ENCODE data around the gene HOXB13. TPM values are rescaled to one million over a fixed set of nuclear protein-coding genes. Genes with fewer than 3 reads are reported as not detected.

The HOXB13 gene
- polyA plus RNA-seq, 1 donor from 2014 or later: not detected

DNA sequence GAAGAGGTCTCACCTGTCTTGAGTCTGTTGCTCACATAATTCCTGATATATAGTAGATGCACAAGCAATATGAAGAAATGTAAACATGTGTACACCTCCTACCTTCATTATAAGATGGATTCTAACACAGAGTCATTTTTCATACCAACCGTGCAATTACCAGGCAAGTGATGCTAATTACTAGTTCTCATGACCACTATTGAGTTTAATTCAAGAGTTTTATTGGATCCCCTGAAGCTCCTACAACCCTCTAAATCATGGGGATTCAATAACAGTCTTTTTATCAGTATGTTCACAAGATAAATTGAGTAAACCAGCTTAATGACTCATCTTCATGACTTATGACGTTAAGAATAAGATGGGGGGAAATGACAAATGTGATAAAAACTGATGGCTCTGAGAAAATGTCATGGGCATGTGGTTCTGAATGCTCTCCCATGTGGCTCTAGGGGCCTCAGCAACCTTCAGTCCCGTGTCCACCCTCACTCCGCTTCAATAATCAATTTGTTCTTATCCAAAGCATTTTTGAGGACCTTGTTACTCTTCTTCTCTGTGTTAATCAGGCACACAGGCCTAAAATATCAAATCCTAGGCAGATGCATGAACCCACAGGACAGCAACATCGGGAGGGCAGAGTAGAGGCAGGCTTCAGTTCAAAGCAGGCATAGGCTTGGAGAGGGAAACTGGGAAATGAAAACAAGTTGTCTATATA is 49.0 kb downstream of the HOXB13 start:
- H3K27ac ChIP-seq (ENCODE audit: low read length): no peak overlapping the region
- no peaks in the 10 kb centered on the region for H3K9me2 ChIP-seq (ENCODE audit: insufficient read depth, low read length)
- TF ChIP-seq RAD21 (conservative IDR thresholded peaks at IDR 0.05) (no peak), POLR2AphosphoS5 (IDR thresholded peaks at IDR 0.05) (no peak), MXI1 (conservative IDR thresholded peaks at IDR 0.05; ENCODE audit: poor library complexity, severe bottlenecking) (no peak), TAF1 (IDR thresholded peaks at IDR 0.05; ENCODE audit: low read depth) (no peak), EZH2 (IDR thresholded peaks at IDR 0.05; ENCODE audit: borderline replicate concordance, insufficient read depth, low read length, poor library complexity, severe bottlenecking) (no peak), SMC3 (conservative IDR thresholded peaks at IDR 0.05; ENCODE audit: poor library complexity) (no peak), EP300 (conservative IDR thresholded peaks at IDR 0.05; ENCODE audit: poor library complexity, severe bottlenecking) (no peak)
- TF ChIP-seq, protein P1, sequence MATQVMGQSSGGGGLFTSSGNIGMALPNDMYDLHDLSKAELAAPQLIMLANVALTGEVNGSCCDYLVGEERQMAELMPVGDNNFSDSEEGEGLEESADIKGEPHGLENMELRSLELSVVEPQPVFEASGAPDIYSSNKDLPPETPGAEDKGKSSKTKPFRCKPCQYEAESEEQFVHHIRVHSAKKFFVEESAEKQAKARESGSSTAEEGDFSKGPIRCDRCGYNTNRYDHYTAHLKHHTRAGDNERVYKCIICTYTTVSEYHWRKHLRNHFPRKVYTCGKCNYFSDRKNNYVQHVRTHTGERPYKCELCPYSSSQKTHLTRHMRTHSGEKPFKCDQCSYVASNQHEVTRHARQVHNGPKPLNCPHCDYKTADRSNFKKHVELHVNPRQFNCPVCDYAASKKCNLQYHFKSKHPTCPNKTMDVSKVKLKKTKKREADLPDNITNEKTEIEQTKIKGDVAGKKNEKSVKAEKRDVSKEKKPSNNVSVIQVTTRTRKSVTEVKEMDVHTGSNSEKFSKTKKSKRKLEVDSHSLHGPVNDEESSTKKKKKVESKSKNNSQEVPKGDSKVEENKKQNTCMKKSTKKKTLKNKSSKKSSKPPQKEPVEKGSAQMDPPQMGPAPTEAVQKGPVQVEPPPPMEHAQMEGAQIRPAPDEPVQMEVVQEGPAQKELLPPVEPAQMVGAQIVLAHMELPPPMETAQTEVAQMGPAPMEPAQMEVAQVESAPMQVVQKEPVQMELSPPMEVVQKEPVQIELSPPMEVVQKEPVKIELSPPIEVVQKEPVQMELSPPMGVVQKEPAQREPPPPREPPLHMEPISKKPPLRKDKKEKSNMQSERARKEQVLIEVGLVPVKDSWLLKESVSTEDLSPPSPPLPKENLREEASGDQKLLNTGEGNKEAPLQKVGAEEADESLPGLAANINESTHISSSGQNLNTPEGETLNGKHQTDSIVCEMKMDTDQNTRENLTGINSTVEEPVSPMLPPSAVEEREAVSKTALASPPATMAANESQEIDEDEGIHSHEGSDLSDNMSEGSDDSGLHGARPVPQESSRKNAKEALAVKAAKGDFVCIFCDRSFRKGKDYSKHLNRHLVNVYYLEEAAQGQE (IDR thresholded peaks at IDR 0.05; ENCODE audit: borderline replicate concordance): no peak
- TF ChIP-seq, protein P2, sequence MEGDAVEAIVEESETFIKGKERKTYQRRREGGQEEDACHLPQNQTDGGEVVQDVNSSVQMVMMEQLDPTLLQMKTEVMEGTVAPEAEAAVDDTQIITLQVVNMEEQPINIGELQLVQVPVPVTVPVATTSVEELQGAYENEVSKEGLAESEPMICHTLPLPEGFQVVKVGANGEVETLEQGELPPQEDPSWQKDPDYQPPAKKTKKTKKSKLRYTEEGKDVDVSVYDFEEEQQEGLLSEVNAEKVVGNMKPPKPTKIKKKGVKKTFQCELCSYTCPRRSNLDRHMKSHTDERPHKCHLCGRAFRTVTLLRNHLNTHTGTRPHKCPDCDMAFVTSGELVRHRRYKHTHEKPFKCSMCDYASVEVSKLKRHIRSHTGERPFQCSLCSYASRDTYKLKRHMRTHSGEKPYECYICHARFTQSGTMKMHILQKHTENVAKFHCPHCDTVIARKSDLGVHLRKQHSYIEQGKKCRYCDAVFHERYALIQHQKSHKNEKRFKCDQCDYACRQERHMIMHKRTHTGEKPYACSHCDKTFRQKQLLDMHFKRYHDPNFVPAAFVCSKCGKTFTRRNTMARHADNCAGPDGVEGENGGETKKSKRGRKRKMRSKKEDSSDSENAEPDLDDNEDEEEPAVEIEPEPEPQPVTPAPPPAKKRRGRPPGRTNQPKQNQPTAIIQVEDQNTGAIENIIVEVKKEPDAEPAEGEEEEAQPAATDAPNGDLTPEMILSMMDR (IDR thresholded peaks at IDR 0.05; ENCODE audit: poor library complexity, severe bottlenecking): no peak
- no peaks in the 10 kb centered on the region for H3F3A ChIP-seq (ENCODE audit: insufficient read depth, low read length, poor library complexity, severe bottlenecking)
- H4K20me1 ChIP-seq (ENCODE audit: insufficient read depth): no peaks in the 10 kb centered on the region
- H3K79me2 ChIP-seq (replicated peaks; ENCODE audit: insufficient read depth, low read length): no peaks in the 10 kb centered on the region
- H3K4me2 ChIP-seq (ENCODE audit: low read length): no peak overlapping the region
- no peaks in the 10 kb centered on the region for H3K9me3 ChIP-seq (ENCODE audit: low read length)
- H3K27me3 ChIP-seq (ENCODE audit: insufficient read depth, low read depth, low read length): peaks cover 56% of the 10 kb centered on the region
- no peaks in the 10 kb centered on the region for H3K36me3 ChIP-seq (ENCODE audit: insufficient read depth, low read length)
- no peak overlapping the region for H3K9ac ChIP-seq (ENCODE audit: low read length)
- no peak overlapping the region for H3K4me3 ChIP-seq (ENCODE audit: low read length)
- no peak overlapping the region for H2AFZ ChIP-seq (ENCODE audit: low read depth, low read length)

DNA sequence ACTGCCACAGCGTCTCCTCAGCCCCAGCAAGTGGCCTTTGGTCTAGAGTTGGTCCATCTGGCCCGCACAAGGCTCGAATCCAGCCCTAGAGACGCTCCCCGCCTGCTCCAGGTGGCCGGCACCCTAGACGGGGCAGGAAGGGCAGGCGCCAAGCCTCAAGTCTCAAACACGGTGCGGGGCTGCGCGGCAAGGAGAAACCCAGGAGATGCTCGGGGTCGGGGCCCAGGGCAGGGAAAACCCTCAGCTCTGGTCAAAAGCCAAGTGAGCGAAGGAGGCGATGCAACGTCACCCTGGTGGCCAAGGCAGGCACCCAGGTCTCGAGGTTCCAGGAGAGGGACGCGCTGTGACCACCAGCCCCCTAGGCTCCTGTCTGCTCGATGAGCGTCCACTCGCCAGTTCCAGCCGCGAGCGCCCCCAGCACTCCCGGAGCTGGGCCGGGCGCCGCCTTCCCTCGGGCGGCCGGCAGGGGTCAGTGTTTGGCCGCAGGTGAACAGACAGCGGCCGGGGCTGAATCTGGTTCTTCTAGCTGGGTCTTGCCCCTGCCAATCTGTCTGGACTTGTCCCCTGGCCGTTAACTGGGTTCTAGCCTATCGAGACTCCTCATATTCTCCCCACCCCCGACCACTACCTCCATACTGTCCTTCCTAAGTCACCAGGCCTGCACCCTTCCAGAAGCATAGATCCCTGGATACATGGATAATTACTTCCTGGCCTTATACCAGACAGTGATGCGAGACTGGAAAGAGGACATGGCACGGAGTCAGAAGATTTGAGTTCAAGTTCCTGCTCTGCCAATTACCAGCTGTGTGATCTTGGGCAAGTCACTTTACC is 50.2 kb downstream of the HOXB13 start:
- Histone ChIP-seq H3F3A (ENCODE audit: insufficient read depth, low read length, poor library complexity, severe bottlenecking) (no peaks in the 10 kb centered on the region), H2AFZ (ENCODE audit: low read depth, low read length) (no peak overlapping the region), H3K4me2 (ENCODE audit: low read length) (no peak overlapping the region), H3K9me2 (ENCODE audit: insufficient read depth, low read length) (no peaks in the 10 kb centered on the region), H3K9ac (ENCODE audit: low read length) (no peak overlapping the region), H3K27ac (ENCODE audit: low read length) (no peak overlapping the region), H3K79me2 (replicated peaks; ENCODE audit: insufficient read depth, low read length) (no peaks in the 10 kb centered on the region), H3K9me3 (ENCODE audit: low read length) (no peaks in the 10 kb centered on the region), H4K20me1 (ENCODE audit: insufficient read depth) (no peaks in the 10 kb centered on the region), H3K27me3 (ENCODE audit: insufficient read depth, low read depth, low read length) (peaks cover 59% of the 10 kb centered on the region), H3K36me3 (ENCODE audit: insufficient read depth, low read length) (no peaks in the 10 kb centered on the region), H3K4me3 (ENCODE audit: low read length) (peak overlapping the region; percentile 23)
- TF ChIP-seq TAF1 (IDR thresholded peaks at IDR 0.05; ENCODE audit: low read depth): no peak
- no peak for TF ChIP-seq MXI1 (conservative IDR thresholded peaks at IDR 0.05; ENCODE audit: poor library complexity, severe bottlenecking)
- peak; percentile 69 for TF ChIP-seq RAD21 (conservative IDR thresholded peaks at IDR 0.05)
- TF ChIP-seq, protein P2 (IDR thresholded peaks at IDR 0.05; ENCODE audit: poor library complexity, severe bottlenecking): peak; percentile 74
- TF ChIP-seq POLR2AphosphoS5 (IDR thresholded peaks at IDR 0.05): no peak
- TF ChIP-seq SMC3 (conservative IDR thresholded peaks at IDR 0.05; ENCODE audit: poor library complexity): peak; percentile 71

Measured in neural cell (in vitro differentiated cells).